ENCODE measurements around the gene PHC2. TPM values are rescaled to one million over a fixed set of nuclear protein-coding genes. Genes with fewer than 3 reads are reported as not detected.
A peak's percentile ranks its signal among the peaks of the same experiment; 100 is the strongest.

PHC2 gene
- total RNA-seq, 4 donors from 2014 or later, result 52.7 to 68.9 (median 59.8) TPM

GRCh38 chr1:33464552-33464951 lies 33.7 kb upstream of the PHC2 start:
- no peaks in the 10 kb centered on the region for H3K27me3 ChIP-seq
- WGBS, 2 donors (ENCODE audit: low coverage in 1 of 2), result 83 to 93% methylated on average over 2 to 3 of the region's 3 CpGs
- in situ Hi-C loops (cut with MboI; ENCODE audit: low pct_ligation_motif_present in 1 of 4, low pct_unique_long_range_greater_than_20kb in 1 of 4, low sequenced_read_pairs in 3 of 4) (loop anchor here in 3 of 4 donors (10.0 to 25.0 kb wide), 3 partner anchors 102 to 177 kb away; no protein-coding TSS in a partner anchor), intact Hi-C loops (cut with DNase I; ENCODE audit: low total_unique reads) (loop anchor here (10.0 kb wide), 1 partner anchor 170 kb away; no protein-coding TSS in a partner anchor)
- H3K9me3 ChIP-seq, result no peaks in the 10 kb centered on the region
- H3K4me3 ChIP-seq, result no peak overlapping the region
- H3K27ac ChIP-seq, result no peak overlapping the region
- H3K4me1 ChIP-seq, result peaks cover 0 to 26% (median 4%) of the 10 kb centered on the region in 4 donors
- H3K36me3 ChIP-seq, result no peaks in the 10 kb centered on the region
- no peak for DNase-seq
- no peak for TF ChIP-seq POLR2AphosphoS5 (IDR thresholded peaks at IDR 0.05)
- TF ChIP-seq EP300 (IDR thresholded peaks at IDR 0.05; ENCODE audit: low read depth), result no peak
- no peak for TF ChIP-seq CTCF (IDR thresholded peaks at IDR 0.05)
- no peak for TF ChIP-seq POLR2A (IDR thresholded peaks at IDR 0.05)

- no peaks in the 10 kb centered on the region for H3K36me3 ChIP-seq
- no peak for DNase-seq
- 72 to 83% methylated on average over 5 to 8 of the region's 8 CpGs for WGBS, 2 donors (ENCODE audit: low coverage in 1 of 2)
- no peaks in the 10 kb centered on the region for H3K27me3 ChIP-seq
- intact Hi-C loops (cut with DNase I; ENCODE audit: low total_unique reads), result loop anchor here (10.0 kb wide), 1 partner anchor 168 kb away; no protein-coding TSS in a partner anchor
- no peaks in the 10 kb centered on the region for H3K9me3 ChIP-seq
- H3K27ac ChIP-seq, result no peak overlapping the region
- TF ChIP-seq EP300 (IDR thresholded peaks at IDR 0.05; ENCODE audit: low read depth) (no peak), CTCF (IDR thresholded peaks at IDR 0.05) (no peak), POLR2AphosphoS5 (IDR thresholded peaks at IDR 0.05) (no peak), POLR2A (IDR thresholded peaks at IDR 0.05) (no peak)
- in situ Hi-C loops (cut with MboI; ENCODE audit: low pct_ligation_motif_present in 1 of 4, low pct_unique_long_range_greater_than_20kb in 1 of 4, low sequenced_read_pairs in 3 of 4), result loop anchor here in 3 of 4 donors (10.0 to 25.0 kb wide), 3 partner anchors 100 to 175 kb away; no protein-coding TSS in a partner anchor
- no peak overlapping the region for H3K4me3 ChIP-seq
- H3K4me1 ChIP-seq, result peaks cover 0 to 36% (median 6%) of the 10 kb centered on the region in 4 donors
Observed at GRCh38 chr1:33462405-33463164, 31.7 kb upstream of the PHC2 start.

GRCh38 chr1:33460947-33461629 lies 30.2 kb upstream of the PHC2 start:
- in situ Hi-C loops (cut with MboI; ENCODE audit: low pct_ligation_motif_present in 1 of 4, low pct_unique_long_range_greater_than_20kb in 1 of 4, low sequenced_read_pairs in 3 of 4), result loop anchor here in 3 of 4 donors (10.0 to 25.0 kb wide), 3 partner anchors 99 to 174 kb away; no protein-coding TSS in a partner anchor
- Histone ChIP-seq H3K9me3 (no peaks in the 10 kb centered on the region), H3K27me3 (no peaks in the 10 kb centered on the region), H3K4me1 (peaks cover 0 to 33% (median 6%) of the 10 kb centered on the region in 4 donors), H3K4me3 (no peak overlapping the region), H3K27ac (peak overlapping the region; percentile 54 to 79 (median 60)), H3K36me3 (no peaks in the 10 kb centered on the region)
- WGBS, 2 donors (ENCODE audit: low coverage in 1 of 2), result 66 to 100% methylated on average over 1 to 4 of the region's 4 CpGs
- intact Hi-C loops (cut with DNase I; ENCODE audit: low total_unique reads), result loop anchor here (10.0 kb wide), 1 partner anchor 166 kb away; no protein-coding TSS in a partner anchor
- peak; percentile 43 for DNase-seq
- TF ChIP-seq EP300 (IDR thresholded peaks at IDR 0.05; ENCODE audit: low read depth) (no peak), CTCF (IDR thresholded peaks at IDR 0.05) (no peak), POLR2AphosphoS5 (IDR thresholded peaks at IDR 0.05) (no peak), POLR2A (IDR thresholded peaks at IDR 0.05) (no peak)

- in situ Hi-C loops (cut with MboI; ENCODE audit: low pct_ligation_motif_present in 1 of 4, low pct_unique_long_range_greater_than_20kb in 1 of 4, low sequenced_read_pairs in 3 of 4) (loop anchor here in 3 of 4 donors (10.0 to 25.0 kb wide), 3 partner anchors 98 to 173 kb away; no protein-coding TSS in a partner anchor), intact Hi-C loops (cut with DNase I; ENCODE audit: low total_unique reads) (loop anchor here (10.0 kb wide), 1 partner anchor 165 kb away; no protein-coding TSS in a partner anchor)
- no peaks in the 10 kb centered on the region for H3K9me3 ChIP-seq
- no peak for DNase-seq
- TF ChIP-seq CTCF (IDR thresholded peaks at IDR 0.05), result no peak
- TF ChIP-seq POLR2A (IDR thresholded peaks at IDR 0.05), result no peak
- no peak for TF ChIP-seq POLR2AphosphoS5 (IDR thresholded peaks at IDR 0.05)
- TF ChIP-seq EP300 (IDR thresholded peaks at IDR 0.05; ENCODE audit: low read depth), result no peak
- no peaks in the 10 kb centered on the region for H3K27me3 ChIP-seq
- no peaks in the 10 kb centered on the region for H3K36me3 ChIP-seq
- H3K4me1 ChIP-seq, result peaks cover 0 to 37% (median 7%) of the 10 kb centered on the region in 4 donors
- H3K4me3 ChIP-seq, result no peak overlapping the region
- peak overlapping the region; percentile 54 to 79 (median 60) for H3K27ac ChIP-seq
- 70 to 79% methylated on average over 2 to 3 of the region's 3 CpGs for WGBS, 2 donors (ENCODE audit: low coverage in 1 of 2)
Observed at GRCh38 chr1:33460144-33460543, 29.2 kb upstream of the PHC2 start.
